ENCODE data around the gene SH3TC2.

DNA sequence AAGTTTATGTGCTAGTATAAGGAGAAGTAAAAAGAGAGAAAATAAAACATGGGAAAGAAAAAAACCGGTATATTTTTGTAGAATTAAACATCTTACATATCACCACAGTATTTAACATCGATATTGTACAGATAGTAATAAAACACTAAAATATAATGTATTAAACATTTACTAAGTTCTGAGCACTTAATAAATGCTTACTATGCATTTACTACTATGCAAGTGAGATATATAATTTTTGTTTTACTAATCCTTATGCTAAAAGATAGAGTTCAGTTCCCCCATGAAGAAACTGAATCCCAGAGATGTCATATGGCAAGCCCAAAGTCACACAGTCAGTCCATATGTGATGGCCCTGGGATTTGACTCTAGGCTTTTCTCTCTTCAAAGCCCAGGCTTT is 51.1 kb downstream of the SH3TC2 start:
- no peak for TF ChIP-seq POLR2AphosphoS5 (IDR thresholded peaks at IDR 0.05; ENCODE audit: borderline replicate concordance, low read depth, low read length)
- no peak for TF ChIP-seq EZH2 (IDR thresholded peaks at IDR 0.05)
- TF ChIP-seq FOXP2 (optimal IDR thresholded peaks at IDR 0.05; ENCODE audit: control extremely low read depth, extremely low read length, insufficient read depth), result no peak
